ENCODE data around the gene TAAR1. TPM values are rescaled to one million over a fixed set of nuclear protein-coding genes. Genes with fewer than 3 reads are reported as not detected.

TAAR1 gene
- total and polyA plus RNA-seq, 10 of the 15 experiments (the other 5 are each of a cell fraction or from before 2014, with no cell fraction given), result not detected

DNA sequence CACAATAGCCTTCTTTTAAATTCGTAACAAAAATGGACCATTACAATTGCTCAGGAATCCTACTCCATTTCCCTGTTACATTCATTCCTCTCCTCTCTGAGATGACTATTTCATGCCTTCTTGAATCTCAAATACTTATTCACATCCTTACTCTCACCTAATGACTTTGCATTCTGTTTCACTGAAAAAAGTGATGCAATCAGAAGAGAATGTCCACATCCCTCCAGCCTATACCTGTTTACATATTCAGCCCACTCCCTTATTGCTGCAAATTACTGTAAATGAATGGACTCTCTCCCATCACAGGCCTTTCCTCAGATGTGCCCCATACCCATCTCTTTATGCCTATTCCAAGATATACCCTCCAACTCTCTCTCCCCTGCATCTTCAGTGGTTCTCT is 8.6 kb downstream of the TAAR1 start:
- no peak overlapping the region for H3K4me3 ChIP-seq
- BruUV-seq (replicated peaks), result no TSS peak
- H2AFZ ChIP-seq (ENCODE audit: control insufficient read depth, low read depth, low read length), result no peak overlapping the region
- H4K20me1 ChIP-seq (ENCODE audit: control insufficient read depth, insufficient read depth), result no peaks in the 10 kb centered on the region
- POLR2A ChIA-PET, result no interaction called here
- no peaks in the 10 kb centered on the region; the same call in 2 of the 3 replicates for H3K9me3 ChIP-seq (replicated peaks; ENCODE audit: control insufficient read depth, insufficient read depth, low read length)
- H3K27ac ChIP-seq (ENCODE audit: control insufficient read depth, insufficient read depth), result no peak overlapping the region
- DNase-seq (ENCODE audit: low read depth, low spot score), result no peak
- H3K4me1 ChIP-seq (ENCODE audit: control insufficient read depth, insufficient read depth, low read length), result 0 out of 2 replicates have a peak, but pooled peaks cover 2% of the 10 kb centered on the region
- CTCF ChIA-PET, result no interaction called here
- H3K9ac ChIP-seq (ENCODE audit: control insufficient read depth, insufficient read depth, low read length), result no peak overlapping the region
- no peaks in the 10 kb centered on the region for H3K79me2 ChIP-seq (ENCODE audit: control insufficient read depth, insufficient read depth, low read length)
- in situ Hi-C loops (cut with MboI), result no loop called here
- intact Hi-C loops (cut with micrococcal nuclease; ENCODE audit: unreplicated experiment), result no loop called here
- FAIRE-seq, result no peak
- 23% methylated on average over 1 of the region's 1 CpG for WGBS (ENCODE audit: insufficient coverage, insufficient replicate concordance, low lambda C conversion rate, missing lambda C conversion rate)
- no peaks in the 10 kb centered on the region for H3K36me3 ChIP-seq (ENCODE audit: control insufficient read depth in 2 of 2, insufficient read depth in 2 of 2, low read length in 1 of 2)
- SMC1A ChIA-PET (ENCODE audit: uncharacterized antibody, unreplicated experiment), result no interaction called here
- no peak for ATAC-seq
- no peak overlapping the region for H3K4me2 ChIP-seq (ENCODE audit: control insufficient read depth, insufficient read depth)
- H3K27me3 ChIP-seq (replicated peaks in 1 of 2; ENCODE audit: control insufficient read depth in 2 of 2, insufficient read depth in 2 of 2, low read length in 1 of 2), result no peaks in the 10 kb centered on the region; a peak in 1 of 4 replicates
- RAD21 ChIA-PET (ENCODE audit: unreplicated experiment), result no interaction called here
- TF ChIP-seq POU2F2 (IDR thresholded peaks at IDR 0.05; ENCODE audit: borderline replicate concordance, low read depth, low read length), result no peak
- no peak for TF ChIP-seq NFYB (IDR thresholded peaks at IDR 0.05; ENCODE audit: insufficient read depth, low read depth, low read length)
- TF ChIP-seq ZBTB33 (IDR thresholded peaks at IDR 0.05), result no peak
- TF ChIP-seq RAD51 (IDR thresholded peaks at IDR 0.05), result no peak
- TF ChIP-seq RELA (IDR thresholded peaks at IDR 0.05; ENCODE audit: borderline replicate concordance, partially characterized antibody), result no peak
- no peak for TF ChIP-seq BACH1 (IDR thresholded peaks at IDR 0.05; ENCODE audit: borderline replicate concordance)
- TF ChIP-seq RBBP5 (conservative IDR thresholded peaks at IDR 0.05), result no peak
- TF ChIP-seq ATF3 (IDR thresholded peaks at IDR 0.05; ENCODE audit: borderline replicate concordance, extremely low read depth, low read depth, low read length), result no peak
- no peak for TF ChIP-seq CUX1 (IDR thresholded peaks at IDR 0.05; ENCODE audit: insufficient replicate concordance, low read depth, low read length)
- no peak for TF ChIP-seq MEF2A (IDR thresholded peaks at IDR 0.05; ENCODE audit: insufficient read depth, low read depth, low read length)
- TF ChIP-seq RAD21 (IDR thresholded peaks at IDR 0.05; ENCODE audit: insufficient read depth, low read depth, low read length), result no peak
- TF ChIP-seq IRF4 (IDR thresholded peaks at IDR 0.05; ENCODE audit: low read depth, low read length), result no peak
- TF ChIP-seq MYB (IDR thresholded peaks at IDR 0.05; ENCODE audit: borderline replicate concordance, low read depth, low read length), result no peak
- TF ChIP-seq HDAC2 (IDR thresholded peaks at IDR 0.05), result no peak
- TF ChIP-seq IKZF2 (IDR thresholded peaks at IDR 0.05), result no peak
- no peak for TF ChIP-seq EZH2 (IDR thresholded peaks at IDR 0.05; ENCODE audit: borderline replicate concordance, control insufficient read depth, low read depth, low read length)
- TF ChIP-seq KAT2A (conservative IDR thresholded peaks at IDR 0.05; ENCODE audit: control insufficient read depth, low read depth, low read length), result no peak
- TF ChIP-seq CHD1 (IDR thresholded peaks at IDR 0.05; ENCODE audit: low read depth, low read length), result no peak
